GM12892 (cell line): ENCODE data around the gene MFAP1.

ENCODE experiments used
- POLR2A ChIP-seq: IDR thresholded peaks from 2 replicates; pipeline ENCODE4 v1.6.1; 2011; ENCODE audit warnings: low read depth, low read length, control low read depth
- POLR2AphosphoS5 ChIP-seq: IDR thresholded peaks from 2 replicates; pipeline ENCODE4 v1.6.1; 2011; ENCODE audit warnings: low read depth, low read length, control low read depth

- TF ChIP-seq POLR2A (no peak), POLR2AphosphoS5 (no peak)
Measured at GRCh38 chr15:43775411-43775965, 49.0 kb downstream of the MFAP1 start.
